Head of caudate nucleus (tissue), 42 donors: ENCODE results near the gene WDR19.
"Not testable (repeated sequence)": the region's sequence is repeated elsewhere in the genome, so short reads cannot be mapped to it uniquely, and the experiment has no call there.

Experiments used
- DNase-seq, 42 donors: peaks; one replicate each; pipeline versions ENCODE4 v3.0.0 to v3.0.0-alpha.2; 2020 to 2021; ENCODE audit warnings: mixed read lengths in 7 of 42
- intact Hi-C: fragments of 100-400 bp; cut with DNase I; formaldehyde crosslinking; loops from one replicate; pipeline ENCODE4 v1.15.0; 2022

WDR19 gene

DNA sequence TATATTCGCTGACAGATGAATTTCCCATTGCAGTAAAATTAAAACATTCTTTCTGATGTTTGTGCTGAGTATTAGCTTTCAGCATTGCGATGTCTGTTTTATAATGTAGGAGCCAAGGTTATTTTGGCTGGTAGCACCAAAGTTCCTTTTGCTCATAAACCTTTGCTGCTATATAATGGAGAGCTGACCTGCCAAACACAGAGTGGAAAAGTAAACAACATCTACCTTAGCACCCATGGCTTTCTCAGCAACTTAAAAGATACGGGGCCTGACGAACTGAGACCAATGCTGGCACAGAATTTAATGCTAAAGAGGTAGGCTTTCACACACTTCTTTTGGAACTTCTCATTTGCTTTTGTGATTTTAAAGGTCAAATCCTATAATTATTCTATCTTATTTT lies 46.0 kb downstream of the WDR19 start:
- DNase-seq, result no peak
- intact Hi-C loops, result no loop called here

DNA sequence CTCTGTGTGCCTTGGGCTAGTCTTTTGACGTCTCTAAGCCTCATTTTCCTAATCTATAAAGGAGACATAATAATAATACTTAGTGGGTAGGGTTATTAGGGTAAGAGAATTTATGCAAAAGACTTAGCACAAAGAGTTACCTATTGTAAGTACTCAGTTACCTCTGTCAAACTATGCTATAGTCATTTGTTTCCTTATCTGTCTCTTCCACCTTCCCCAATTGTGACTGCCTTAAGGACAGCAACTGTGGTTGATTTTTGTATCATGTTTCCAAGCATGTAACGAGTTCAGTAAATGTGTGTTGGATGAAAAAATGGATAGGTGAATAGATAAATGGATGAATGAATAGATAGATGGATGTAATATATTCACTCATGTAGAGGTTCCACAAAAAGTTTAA lies 48.1 kb downstream of the WDR19 start:
- no peak for DNase-seq

GRCh38 chr4:39231660-39232059 lies 49.3 kb downstream of the WDR19 start:
- no peak for DNase-seq
- intact Hi-C loops, result no loop called here

More for the DNA sequence above, 48.1 kb downstream of the WDR19 start:
- intact Hi-C loops, result no loop called here

DNA sequence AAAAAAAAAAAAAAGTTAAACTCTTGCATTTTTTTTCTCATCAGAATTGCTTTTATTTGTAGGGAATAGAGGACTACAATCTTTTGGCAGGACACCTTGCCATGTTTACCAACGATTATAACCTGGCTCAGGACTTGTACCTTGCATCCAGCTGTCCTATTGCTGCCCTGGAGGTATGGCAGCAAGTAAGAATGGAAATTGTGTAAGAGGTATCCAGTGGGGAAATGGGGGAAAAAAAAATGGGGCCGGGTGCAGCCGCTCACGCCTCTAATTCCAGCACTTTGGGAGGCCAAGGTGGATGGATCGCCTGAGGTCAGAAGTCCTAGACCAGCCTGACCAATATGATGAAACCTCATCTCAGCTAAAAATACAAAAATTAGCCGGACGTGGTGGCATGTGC lies 49.8 kb downstream of the WDR19 start:
- DNase-seq, result no peak
- intact Hi-C loops, result no loop called here

DNA sequence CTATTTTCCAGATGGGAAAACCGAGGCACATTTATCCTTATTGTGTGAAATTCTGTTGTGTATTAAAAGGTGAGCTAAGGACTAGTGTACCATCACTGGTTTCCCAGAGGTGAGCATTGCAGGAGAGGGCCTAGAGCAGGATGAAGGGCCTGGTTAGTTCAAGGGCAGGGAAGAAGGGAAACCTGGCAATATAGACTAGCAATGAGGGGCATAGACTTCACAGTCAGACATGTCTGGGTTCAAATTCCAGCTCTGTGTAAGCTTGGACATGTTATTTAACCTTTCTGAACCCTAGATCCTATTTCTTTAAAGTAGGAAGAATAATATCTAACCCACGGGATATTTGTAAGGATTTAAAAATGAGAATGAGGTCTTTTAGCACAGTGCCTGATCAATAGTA lies 50.8 kb downstream of the WDR19 start:
- intact Hi-C loops, result no loop called here
- DNase-seq, result no peak

DNA sequence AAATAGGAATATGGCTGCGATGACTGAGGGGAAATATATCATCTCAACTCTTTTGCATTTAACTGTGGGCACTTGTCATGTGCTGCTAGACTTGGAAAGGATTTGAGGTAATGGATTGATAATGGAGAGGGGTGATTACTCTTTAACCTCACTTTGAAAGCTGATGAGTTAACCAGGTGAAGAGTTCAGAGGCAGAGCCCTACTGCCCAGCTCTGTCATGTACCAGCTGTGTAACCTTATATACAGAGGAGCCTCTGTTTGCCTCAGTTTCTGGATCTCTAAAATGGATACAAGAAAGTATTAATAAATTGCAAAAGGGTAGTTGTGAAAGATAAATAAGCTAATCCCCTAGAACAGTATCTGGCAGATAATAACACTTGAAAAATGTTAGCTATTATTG lies 51.5 kb downstream of the WDR19 start:
- intact Hi-C loops, result no loop called here
- no peak for DNase-seq

GRCh38 chr4:39235021-39235420 lies 52.7 kb downstream of the WDR19 start:
- intact Hi-C loops, result no loop called here
- DNase-seq, result no peak

GRCh38 chr4:39235696-39236095 lies 53.4 kb downstream of the WDR19 start:
- no peak for DNase-seq
- intact Hi-C loops, result no loop called here

DNA sequence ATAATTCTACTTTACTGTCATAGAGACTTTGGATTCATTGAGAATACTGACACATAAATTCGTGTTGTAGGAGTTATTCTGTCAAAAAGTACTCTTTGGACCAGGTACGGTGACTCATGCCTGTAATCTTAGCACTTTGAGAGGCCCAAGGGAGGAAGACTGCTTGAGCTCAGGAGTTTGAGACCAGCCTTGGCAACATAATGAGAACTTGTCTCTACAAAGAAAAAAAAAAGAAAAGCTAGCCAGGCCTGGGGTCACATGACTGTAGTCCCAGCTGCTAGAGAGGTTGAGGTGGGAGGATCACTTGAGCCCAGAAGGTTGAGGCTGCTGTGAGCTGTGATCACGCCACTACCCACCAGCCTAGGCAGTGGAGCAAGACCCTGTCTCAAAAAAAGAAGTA lies 54.9 kb downstream of the WDR19 start:
- peak in 20 of 42 donors; percentile 7 to 74 (median 28) for DNase-seq
- intact Hi-C loops, result no loop called here

DNA sequence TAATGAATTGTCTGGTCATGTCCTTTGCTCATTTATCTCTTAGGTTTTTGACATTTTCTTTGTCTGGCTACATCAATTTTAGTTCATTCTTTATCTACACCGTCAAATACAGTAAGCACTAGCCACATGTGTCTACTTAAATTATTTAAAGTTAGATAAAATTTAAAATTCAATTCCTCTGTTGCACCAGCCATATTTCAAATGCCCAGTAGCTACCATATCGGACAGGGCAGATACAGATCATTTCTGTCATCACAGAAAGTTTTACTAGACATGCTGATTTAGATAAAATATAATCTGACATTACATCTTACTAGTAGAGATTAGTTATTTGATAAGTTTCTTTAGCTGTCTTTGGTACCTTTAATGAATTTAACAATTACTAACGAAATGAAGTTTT lies 61.1 kb downstream of the WDR19 start:
- DNase-seq, result no peak
- intact Hi-C loops, result no loop called here

DNA sequence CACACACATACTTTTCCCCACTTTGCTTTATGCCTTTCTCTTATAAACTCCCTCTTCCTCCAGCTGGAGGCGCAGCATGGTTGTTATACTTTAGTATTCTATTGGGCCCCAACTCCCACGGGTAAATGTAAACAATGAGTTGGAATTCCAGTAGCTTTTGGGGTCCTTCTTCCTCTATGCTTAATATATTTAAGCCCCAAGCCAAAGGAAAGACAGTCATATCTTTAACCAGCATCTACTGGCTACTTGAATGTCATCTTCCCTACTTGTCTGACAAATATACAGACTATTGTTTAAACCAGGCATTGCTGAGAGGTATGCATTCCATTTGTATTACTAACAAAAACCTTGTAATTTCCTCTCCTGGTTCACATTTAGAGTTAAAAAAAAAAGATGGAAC lies 72.9 kb downstream of the WDR19 start:
- no peak for DNase-seq
- intact Hi-C loops, result no loop called here

GRCh38 chr4:39255871-39256270 lies 73.5 kb downstream of the WDR19 start:
- peak in 12 of 42 donors; percentile 4 to 57 (median 20) for DNase-seq
- intact Hi-C loops, result no loop called here

DNA sequence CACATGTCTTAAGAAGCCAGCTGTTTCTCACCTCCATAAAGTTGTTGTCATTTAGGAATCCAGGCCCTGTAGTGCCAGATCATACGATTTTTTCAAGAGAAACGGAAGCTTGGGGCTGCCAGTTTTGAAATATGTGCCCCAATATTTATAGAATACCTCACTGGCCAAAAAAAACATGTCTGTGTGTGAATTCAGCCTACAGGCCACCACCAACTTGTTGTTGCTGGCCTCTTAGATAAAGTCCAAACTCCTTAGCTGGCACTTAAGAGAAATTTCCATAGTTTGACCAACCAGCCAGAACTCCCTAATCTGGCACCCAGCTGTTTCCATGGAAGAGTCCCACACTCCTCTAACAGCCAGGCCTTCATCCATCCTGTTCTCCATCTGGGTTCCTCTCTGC lies 74.1 kb downstream of the WDR19 start:
- intact Hi-C loops, result no loop called here
- no peak for DNase-seq

- intact Hi-C loops, result no loop called here
These were observed 77.4 kb downstream of the WDR19 start for GRCh38 chr4:39259571-39260330.

GRCh38 chr4:39263895-39264294 lies 81.6 kb downstream of the WDR19 start:
- intact Hi-C loops, result no loop called here
- no peak for DNase-seq

More at GRCh38 chr4:39259571-39260330, 77.4 kb downstream of the WDR19 start:
- no peak for DNase-seq

DNA sequence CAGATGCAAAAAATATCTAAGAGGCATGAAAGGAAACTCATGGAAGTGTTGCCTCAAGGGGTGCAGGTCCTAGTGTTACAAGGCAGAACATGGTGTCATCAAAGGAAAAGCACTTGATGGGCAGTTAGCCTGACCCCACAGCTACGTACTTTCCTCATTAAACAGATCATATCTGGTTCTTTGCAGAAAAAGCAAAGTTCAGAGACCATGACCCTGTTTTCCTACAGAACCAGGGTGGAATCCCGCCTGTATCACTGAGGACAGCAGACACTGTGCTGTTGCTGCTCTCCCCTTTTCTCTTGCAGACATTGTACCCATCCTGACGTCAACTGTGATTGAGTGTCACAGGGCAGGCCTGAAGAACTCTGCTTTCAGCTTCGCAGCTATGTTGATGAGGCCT lies 92.2 kb downstream of the WDR19 start:
- DNase-seq, result no peak
- intact Hi-C loops, result no loop called here

DNA sequence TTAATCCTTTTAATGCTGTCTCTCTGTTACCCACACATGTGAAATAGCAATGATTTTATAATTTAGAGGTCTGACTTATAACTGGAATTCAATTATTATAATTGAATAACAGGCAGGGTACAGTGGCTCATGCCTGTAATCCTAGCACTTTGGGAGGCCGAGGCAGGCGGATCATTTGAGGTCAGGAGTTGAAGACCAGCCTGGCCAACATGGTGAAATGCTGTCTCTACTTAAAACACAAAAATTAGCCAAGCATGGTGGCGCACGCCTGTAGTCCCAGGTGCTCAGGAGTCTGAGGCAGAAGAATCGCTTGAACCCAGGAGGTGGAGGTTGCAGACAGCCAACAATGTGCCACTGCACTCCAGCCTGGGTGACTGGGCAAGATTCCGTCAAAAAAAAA lies 95.3 kb downstream of the WDR19 start:
- intact Hi-C loops, result not testable (repeated sequence)

GRCh38 chr4:39278476-39278875 lies 96.1 kb downstream of the WDR19 start:
- intact Hi-C loops, result no loop called here

More for the DNA sequence above, 95.3 kb downstream of the WDR19 start:
- DNase-seq, result not testable (repeated sequence)

GRCh38 chr4:39279416-39279815 lies 97.1 kb downstream of the WDR19 start:
- DNase-seq, result no peak
- intact Hi-C loops, result no loop called here

More at GRCh38 chr4:39278476-39278875, 96.1 kb downstream of the WDR19 start:
- DNase-seq, result peak; percentile 20 to 86 (median 64)

- intact Hi-C loops, result no loop called here
These were observed 98.4 kb downstream of the WDR19 start for GRCh38 chr4:39280770-39281169.

DNA sequence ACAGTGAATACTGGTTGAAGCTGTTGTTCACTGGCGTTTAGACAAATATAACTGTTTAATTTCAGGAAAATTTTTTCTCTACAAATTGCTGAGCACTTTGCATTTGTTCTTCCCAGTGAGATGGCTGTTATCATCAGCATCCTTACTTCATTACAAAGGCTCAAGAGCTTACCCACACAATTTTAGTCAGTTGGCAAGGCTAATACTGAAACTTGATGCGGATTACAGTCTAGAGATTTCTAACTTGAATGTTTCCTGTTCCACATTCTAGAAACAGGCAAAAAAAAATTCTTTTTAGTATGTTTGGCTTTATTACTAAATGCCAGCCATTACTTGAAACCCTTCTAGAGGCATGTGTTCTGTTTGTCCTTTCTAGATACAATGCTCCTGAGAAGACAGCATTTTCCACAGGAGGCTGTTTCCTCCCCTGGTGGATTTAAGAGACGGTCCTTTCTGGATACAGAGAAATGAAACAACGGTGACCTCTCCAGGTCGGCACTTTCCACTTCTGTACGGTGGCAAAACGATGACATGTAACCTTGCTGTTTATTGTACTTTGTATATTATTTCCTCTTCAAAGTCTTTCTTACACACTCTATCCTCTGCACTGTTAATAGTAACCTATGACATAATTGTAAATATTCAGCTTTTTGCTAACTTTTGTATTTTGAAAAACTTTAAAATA lies 102.9 kb downstream of the WDR19 start:
- intact Hi-C loops, result no loop called here
- DNase-seq, result no peak

More at GRCh38 chr4:39280770-39281169, 98.4 kb downstream of the WDR19 start:
- DNase-seq, result no peak
